ENCODE measurements around the gene MON1B.
A peak's percentile ranks its signal among the peaks of the same experiment; 100 is the strongest.
"Not testable (repeated sequence)": the region's sequence is repeated elsewhere in the genome, so short reads cannot be mapped to it uniquely, and the experiment has no call there.

The MON1B gene

GRCh38 chr16:77199211-77199610 lies 8.2 kb downstream of the MON1B start, which contains the start of gene SYCE1L:
SYCE1L (plus strand) TSS chr16:77199408; CDS start chr16:77199452, 44 bp downstream.
- no peak for DNase-seq

- DNase-seq, result no peak
Observed at GRCh38 chr16:77206533-77206932, 15.5 kb downstream of the MON1B start.

- no peak for DNase-seq
Observed at GRCh38 chr16:77207030-77207429, 16.0 kb downstream of the MON1B start.

DNA sequence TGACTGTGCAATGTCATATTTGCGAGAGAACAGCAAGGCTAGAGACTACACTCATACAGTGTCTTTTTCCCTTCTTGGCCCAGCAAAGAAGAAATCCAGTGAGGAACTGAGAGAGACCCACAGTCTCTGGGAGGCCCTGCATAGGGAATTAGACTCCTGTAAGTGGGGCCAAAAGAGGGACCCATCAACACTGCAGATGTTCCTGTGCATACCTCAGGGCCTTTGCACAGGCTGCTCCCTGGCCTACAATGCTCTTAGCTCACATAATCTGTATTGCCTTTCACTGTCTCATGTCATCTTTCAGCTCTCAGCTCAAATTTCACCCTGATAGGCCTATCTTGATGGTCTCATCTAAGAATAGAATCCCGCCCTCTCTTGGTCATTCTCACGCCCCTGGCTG lies 17.4 kb downstream of the MON1B start:
- no peak for DNase-seq

GRCh38 chr16:77211880-77212740 lies 21.1 kb downstream of the MON1B start:
- no peak for DNase-seq

GRCh38 chr16:77212741-77213541 lies 22.0 kb downstream of the MON1B start:
- DNase-seq, result no peak

GRCh38 chr16:77213542-77214106 lies 22.6 kb downstream of the MON1B start:
- DNase-seq, result no peak

DNA sequence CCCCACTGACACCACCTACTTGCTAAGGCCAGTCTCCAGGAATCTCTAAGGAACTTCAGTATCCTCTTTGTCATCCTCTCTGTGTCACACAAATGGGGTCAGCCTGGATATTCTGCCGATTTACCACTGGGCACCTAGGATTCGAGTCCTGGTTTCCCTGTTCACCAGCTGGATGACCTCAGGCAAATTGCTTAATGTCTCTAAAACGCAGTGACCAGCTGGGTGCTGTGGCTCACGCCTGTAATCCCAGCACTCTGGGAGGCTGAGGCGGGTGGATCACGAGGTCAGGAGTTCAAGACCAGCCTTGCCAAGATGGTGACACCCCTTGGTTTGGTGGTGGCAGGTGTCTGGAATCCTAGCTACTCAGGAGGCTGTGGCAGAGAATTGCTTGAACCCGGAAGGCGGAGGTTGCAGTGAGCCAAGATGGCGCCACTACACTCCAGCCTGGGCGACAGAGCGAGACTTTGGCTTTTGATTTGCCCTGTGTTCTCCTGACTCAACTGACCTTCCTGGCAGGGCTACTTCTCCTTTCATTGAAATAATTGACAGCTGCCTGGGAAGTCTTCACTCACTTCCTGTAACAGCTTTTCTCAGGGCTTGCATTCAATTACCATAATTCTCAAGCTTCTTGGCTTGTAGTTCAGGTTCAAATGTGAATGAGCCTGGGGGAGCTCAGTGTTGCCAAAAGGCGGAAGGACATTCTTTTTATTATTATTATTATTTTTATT lies 23.6 kb downstream of the MON1B start:
- DNase-seq, result no peak

DNA sequence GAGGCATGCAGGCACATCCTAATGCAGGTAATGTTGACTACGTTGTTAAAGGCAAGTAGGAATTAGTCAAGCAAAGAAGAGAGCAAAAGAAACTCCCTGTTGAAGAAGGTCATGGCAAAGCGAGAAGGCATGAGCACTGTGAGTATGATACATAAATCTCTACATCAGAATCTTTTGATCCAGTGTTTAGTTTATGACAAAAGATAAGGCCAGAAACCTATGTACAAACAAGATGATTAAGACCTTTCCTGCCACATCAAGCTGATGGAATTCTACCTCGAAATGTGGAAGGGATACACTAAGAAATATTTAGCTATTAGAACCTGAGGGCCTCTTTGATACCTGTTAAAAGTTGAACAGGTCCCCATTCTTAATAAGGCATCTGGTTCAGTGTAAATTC lies 28.4 kb downstream of the MON1B start:
- DNase-seq, result no peak

DNA sequence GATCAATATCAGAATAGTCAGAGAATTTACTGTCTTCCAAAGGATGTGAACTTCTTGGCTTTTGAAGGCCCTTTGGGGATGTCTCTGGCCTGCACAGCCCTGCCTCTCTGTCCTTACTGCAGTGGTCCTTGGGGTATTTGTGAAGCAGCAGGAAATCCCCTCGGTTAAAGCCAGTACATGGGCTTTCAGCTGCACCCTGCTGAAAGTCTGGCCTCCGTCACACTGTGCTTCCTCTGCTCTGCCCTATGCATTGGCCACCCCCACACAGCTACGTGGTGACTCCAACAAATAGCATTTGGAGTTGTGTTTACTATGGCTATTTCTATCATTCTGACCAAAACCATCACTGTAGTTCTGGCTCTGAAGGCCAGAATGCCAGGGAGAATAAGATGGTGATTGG lies 29.4 kb downstream of the MON1B start:
- DNase-seq, result no peak

- no peak for DNase-seq
Observed at GRCh38 chr16:77221482-77221881, 30.5 kb downstream of the MON1B start.

DNA sequence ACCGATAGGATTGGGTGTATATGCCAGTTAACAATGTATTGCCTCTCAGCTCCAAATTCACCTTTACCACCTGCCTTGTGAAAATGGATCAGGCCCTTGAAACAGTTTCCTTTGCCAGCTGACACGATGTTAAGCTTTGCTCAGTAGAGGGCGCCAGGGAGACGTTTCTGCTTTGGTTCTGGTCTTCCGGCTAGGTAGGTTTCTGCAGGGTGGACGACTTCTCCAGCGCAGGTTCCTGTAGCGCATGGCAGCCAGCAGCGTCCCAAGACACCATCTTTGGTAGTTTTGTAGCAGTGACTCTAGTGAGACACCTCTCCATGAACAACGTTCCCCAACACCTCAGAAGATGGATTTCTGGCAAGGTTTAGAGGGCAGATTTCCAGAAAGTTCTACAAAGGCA lies 32.2 kb downstream of the MON1B start:
- DNase-seq, result no peak

DNA sequence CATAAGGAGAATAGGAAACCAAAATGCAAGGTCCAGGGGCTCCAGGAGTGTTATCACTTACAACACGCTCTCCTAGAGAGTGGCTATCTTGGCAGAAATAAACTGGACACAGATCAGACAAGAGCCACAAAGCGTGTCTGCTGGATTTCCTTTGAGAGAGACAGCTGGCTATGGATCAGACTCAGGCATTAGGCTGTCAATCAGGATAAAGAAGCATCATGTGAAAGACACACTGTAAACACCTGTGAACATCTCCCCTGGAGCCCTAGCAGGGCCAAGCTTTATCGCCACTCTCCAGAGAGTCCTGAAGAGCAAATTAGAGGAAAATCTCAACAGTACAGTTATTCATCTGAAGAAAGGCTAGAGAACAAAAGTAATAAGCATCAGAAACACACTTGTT lies 34.2 kb downstream of the MON1B start:
- DNase-seq, result no peak

- no peak for DNase-seq
Observed at GRCh38 chr16:77227745-77228144, 36.8 kb downstream of the MON1B start.

DNA sequence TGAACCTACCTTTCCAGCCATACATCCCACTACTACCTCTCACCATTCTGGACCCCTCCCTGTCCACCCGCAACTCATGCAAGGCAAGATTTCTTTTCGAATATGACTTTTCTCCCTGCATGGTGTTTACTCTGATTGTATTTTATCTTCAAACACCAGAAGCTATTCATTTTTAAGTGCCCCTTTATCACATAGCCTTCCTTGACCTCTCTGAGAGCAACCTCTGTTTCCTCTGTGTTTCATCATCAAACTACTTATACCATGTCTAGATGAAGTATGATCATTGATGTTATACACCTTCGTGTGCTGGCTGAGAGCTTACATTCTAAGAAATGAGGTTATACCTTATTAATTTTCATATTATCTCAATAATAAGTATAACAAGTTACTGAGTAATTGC lies 40.1 kb downstream of the MON1B start:
- no peak for DNase-seq

GRCh38 chr16:77233799-77234519 lies 43.0 kb downstream of the MON1B start:
- DNase-seq, result no peak

- DNase-seq, result no peak
Observed at GRCh38 chr16:77234611-77235010, 43.6 kb downstream of the MON1B start.

DNA sequence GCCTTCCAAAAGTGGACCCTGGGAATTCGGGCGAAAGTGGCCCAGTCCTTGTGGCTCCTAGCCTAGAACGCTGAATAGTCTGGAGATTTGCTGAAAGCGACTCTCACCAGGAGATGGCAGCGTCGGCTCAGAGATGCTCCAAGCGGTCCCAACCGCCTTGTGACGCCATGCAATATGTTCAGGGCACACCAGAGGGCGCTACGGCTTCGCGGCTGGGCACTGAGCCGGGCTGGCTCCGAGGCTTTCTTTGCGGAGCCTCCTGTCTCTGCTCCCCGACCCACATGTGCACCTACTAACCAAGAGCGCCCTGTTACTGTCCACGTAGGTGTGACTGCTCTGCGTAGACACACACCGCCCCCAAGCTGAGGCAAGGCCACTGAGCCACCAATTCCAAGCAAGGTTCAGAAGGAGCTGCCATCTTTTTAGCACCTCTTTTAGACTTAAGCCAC lies 45.1 kb downstream of the MON1B start:
- DNase-seq, result peak; percentile 9

- no peak for DNase-seq
Observed at GRCh38 chr16:77238593-77238992, 47.6 kb downstream of the MON1B start.

- not testable (repeated sequence) for DNase-seq
Observed at GRCh38 chr16:77242471-77242870, 51.5 kb downstream of the MON1B start.

- DNase-seq, result no peak
Observed at GRCh38 chr16:77246150-77246549, 55.2 kb downstream of the MON1B start.

GRCh38 chr16:77250400-77250799 lies 59.4 kb downstream of the MON1B start:
- no peak for DNase-seq
